Measurements from ENCODE around the gene BUD23.

Gene BUD23

DNA sequence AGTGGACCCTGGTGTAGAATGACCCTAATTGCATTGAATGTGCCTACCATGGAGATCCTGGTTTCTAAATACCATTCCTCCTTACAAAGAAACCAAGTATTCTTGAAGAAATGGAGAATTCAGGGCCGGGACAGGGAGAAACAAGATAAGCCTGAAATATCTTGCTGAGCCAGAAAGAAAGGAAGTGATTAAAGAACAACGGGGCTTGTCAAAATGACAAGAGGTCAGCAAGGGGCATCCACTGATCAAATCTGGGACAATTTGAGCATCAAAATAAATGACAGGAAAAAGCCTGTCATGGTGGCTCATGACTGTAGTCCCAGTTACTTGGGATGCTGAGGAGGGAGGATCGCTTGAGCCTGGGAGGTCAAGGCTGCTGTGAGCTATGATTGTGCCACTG lies 47.1 kb downstream of the BUD23 start:
- Mint-ChIP-seq H3K36me3 (ENCODE audit: low read depth) (no peaks in the 10 kb centered on the region), H3K9me3 (no peaks in the 10 kb centered on the region), H3K4me3 (no peak overlapping the region), H3K27ac (no peak overlapping the region), H3K27me3 (peaks cover 7% of the 10 kb centered on the region), H3K4me1 (peaks cover 2% of the 10 kb centered on the region)
- DNase-seq, result no peak
- no peak for ATAC-seq

DNA sequence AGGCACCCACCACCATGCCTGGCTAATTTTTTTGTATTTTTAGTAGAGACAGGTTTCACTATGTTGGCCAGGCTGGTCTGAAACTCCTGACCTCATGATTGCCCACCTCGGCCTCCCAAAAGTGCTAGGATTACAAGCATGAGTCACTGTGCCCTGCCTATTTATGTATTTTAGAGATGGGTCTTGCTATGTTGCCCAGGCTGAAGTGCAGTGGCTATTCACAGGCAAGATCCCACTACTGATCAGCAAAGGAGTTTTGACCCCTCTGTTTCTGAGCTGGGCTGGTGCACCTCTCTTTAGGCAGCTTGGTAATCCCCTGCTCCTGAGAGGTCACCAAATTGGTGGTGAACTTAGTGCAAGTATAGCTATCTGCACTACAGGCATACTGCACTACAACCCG lies 49.0 kb downstream of the BUD23 start:
- Mint-ChIP-seq H3K27me3 (peaks cover 7% of the 10 kb centered on the region), H3K4me3 (no peak overlapping the region), H3K4me1 (peaks cover 2% of the 10 kb centered on the region), H3K36me3 (ENCODE audit: low read depth) (no peaks in the 10 kb centered on the region), H3K27ac (no peak overlapping the region), H3K9me3 (no peaks in the 10 kb centered on the region)
- DNase-seq (no peak), ATAC-seq (no peak)

DNA sequence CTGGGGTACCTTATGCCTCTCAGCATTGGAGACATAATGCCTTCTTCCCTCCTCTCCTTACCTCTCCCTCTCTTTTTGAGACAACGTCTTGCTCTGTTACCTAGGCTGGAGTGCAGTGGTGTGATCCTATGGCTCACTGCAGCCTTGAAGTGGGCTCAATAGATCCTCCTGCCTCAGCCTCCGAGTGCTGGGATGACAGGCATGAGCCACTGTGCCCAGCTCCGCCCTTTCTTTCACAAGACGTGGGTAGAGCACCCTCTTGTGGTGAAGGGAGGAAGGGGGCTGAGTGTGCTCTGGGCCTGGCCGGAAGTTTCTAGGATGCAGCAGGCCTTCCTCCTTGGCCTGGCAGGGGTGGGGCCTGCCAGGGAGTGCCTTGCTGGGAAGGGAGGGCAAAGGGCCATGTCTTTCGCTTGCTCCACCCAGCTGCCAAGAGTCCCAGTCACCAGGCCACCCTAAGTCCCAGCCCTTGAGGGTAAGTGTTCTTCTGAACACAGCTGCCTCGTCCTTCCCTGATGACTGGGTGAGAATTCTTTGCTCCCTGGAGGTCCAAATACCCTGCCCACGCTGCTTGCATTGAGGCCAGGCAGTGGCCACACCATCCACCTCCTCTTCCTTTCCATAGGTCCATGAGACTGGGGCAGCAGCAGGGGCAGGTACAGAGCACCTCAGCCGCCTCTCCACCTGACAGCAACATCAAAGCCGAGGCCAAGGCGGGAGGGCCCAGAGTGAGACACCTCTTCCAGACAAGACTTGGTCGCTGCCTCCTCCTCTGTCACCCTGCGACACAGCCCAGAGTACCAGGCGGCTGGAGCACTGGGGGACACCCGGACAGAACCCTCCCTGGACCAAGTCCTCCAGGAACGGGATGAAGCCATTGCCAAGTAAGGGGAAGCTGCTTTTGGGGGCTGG lies 51.5 kb downstream of the BUD23 start:
- ATAC-seq (peak; percentile 69), DNase-seq (peak; percentile 82)
- Mint-ChIP-seq H3K27me3 (no peaks in the 10 kb centered on the region), H3K9me3 (no peaks in the 10 kb centered on the region), H3K4me1 (peaks cover 11% of the 10 kb centered on the region), H3K27ac (no peak overlapping the region), H3K4me3 (no peak overlapping the region), H3K36me3 (ENCODE audit: low read depth) (no peaks in the 10 kb centered on the region)

DNA sequence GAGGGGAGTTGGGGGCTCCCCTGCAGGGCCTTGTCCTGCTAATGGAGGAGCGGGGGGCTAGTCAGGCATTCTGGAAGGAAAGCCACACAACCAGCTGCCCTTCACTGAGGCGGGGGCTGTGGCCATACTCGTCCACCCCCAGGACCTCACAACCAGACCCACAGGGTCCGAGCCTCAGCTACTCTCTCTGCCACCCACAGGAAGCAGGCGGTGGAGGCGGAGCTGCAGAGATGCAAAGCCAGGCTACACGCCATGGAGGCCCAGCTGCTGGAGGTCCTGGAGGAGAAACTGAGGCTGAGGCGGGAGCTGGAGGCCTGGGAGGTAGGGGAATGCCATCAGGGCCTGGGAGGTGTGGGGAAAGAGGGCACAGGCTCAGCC lies 52.1 kb downstream of the BUD23 start:
- Mint-ChIP-seq H3K4me1 (peaks cover 11% of the 10 kb centered on the region), H3K27me3 (no peaks in the 10 kb centered on the region), H3K9me3 (no peaks in the 10 kb centered on the region), H3K4me3 (no peak overlapping the region), H3K27ac (no peak overlapping the region), H3K36me3 (ENCODE audit: low read depth) (no peaks in the 10 kb centered on the region)
- no peak for DNase-seq
- no peak for ATAC-seq

DNA sequence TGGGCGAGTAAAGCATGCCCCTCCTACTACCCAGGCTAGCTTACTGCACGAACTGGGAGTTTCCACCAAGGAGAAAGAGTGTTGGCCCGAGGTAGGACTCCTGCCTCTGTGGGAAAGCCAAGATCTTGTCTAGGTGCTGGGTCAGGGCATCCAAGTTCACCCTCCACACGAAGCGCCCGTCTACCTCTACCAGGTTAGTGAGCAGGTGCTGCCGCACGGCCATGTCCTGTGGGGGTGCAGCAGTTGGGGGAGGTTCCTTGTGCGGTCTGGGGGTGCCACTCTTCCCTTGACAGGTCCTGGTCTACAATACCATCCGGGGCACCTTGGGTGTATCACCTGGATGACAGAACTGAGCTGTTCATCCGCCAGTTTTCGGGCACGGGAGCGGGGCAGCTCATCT lies 53.5 kb downstream of the BUD23 start:
- Mint-ChIP-seq H3K27ac (no peak overlapping the region), H3K36me3 (ENCODE audit: low read depth) (no peaks in the 10 kb centered on the region), H3K4me1 (peaks cover 11% of the 10 kb centered on the region), H3K9me3 (no peaks in the 10 kb centered on the region), H3K27me3 (no peaks in the 10 kb centered on the region), H3K4me3 (peak overlapping the region; percentile 89)
- DNase-seq (no peak), ATAC-seq (no peak)

DNA sequence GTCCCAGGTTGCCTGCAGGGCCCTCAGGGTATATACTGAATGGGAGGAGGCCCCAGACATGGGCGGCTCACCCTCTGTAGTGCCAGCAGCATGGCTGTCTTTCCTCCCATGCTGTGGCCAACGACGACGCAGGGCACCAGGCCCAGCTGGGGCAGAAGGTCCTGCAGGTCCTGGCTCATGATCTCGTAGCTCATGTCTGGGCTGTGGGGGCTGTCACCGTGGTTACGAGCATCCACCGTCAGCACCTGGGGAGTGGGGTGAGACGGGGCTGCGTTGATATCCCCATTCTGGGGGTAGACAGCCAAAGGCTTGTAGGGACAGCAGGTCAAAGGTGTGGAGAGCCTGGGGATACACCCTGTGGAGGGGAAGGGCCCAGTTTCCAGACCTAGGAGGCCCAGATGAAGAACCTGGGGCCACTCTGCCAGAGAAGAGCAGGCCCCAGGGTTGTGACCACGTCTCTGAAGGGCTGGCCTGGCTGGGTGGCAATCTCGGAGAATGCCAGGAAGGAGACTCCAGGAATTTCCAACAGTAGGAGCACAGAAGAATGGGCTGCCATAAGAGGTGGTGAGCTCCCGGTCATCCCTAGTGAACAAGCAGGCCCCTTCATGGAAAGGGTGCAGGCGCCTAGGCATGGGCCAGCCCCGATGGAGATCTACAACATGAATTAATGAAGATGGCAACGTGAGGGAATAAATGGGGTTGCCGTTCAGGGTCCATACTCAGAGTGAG lies 54.3 kb downstream of the BUD23 start:
- Mint-ChIP-seq H3K36me3 (ENCODE audit: low read depth) (no peaks in the 10 kb centered on the region), H3K27me3 (no peaks in the 10 kb centered on the region), H3K9me3 (no peaks in the 10 kb centered on the region), H3K27ac (peak overlapping the region; percentile 90), H3K4me3 (peak overlapping the region; percentile 89), H3K4me1 (peaks cover 11% of the 10 kb centered on the region)
- DNase-seq, result no peak
- ATAC-seq, result no peak

DNA sequence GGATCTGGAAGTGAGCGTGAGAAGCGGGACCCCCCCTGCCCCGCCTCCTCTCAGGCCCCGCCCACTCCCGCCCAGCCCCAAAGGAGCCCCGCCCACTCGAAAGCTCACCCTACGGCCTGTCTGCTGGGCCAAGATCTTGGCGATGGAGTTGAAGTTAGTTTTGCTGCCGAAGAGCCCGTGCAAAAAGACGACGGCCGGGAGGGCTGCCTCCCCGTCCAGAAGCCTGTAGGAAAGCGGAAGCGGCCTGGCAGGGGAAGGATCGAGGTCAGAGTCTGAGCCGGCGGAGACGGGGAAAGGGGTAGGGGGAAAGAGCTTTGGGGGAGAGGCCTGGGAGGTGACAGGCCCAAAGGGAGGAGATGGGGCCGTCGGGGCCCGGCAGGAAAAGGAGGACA lies 54.8 kb downstream of the BUD23 start:
- Mint-ChIP-seq H3K4me3 (peak overlapping the region; percentile 89), H3K36me3 (ENCODE audit: low read depth) (no peaks in the 10 kb centered on the region), H3K27me3 (no peaks in the 10 kb centered on the region), H3K27ac (peak overlapping the region; percentile 90), H3K9me3 (no peaks in the 10 kb centered on the region), H3K4me1 (peaks cover 11% of the 10 kb centered on the region)
- ATAC-seq, result peak; percentile 1
- peak; percentile 72 for DNase-seq

DNA sequence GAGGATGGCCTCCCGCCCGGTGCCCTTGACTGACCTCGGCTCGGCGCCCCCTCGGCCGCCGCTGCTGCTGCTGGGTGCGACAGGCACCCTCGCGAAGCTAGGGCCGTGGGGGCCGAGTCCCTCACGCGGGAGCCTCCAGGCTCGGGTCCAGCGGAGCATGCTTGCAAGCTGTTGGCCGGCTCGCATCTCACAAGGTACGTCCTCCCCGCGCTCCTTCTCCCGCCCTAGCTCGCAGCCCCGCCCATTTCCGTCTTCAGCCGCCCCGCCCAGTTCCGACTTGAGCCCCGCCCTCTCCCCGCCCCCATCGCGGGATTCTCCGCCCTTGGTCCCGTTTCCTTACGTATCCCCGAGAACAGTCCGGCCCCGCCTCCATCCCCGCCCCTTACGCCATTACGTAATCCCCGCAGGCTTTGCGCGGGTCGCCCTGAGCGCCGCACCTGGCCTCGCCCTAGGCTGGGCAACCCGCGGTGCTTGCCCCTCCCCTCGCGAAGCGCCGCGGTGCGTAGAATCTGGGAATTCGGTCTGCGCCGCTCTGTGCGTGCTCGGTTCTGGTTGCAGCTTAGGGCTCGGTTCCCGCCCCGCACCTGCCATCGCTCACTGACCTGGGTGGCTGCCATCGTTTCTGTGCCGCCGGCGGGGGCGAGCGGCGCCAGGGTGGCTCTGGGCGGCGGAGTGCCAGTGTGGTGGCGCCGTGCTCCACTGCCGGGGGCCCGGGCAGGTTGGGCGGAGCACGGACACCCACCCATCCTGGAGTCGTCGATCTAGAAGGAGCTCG lies 55.4 kb downstream of the BUD23 start, which contains the start of gene ABHD11:
TSS of gene ABHD11 (minus strand) at position 191 of the 775 bp plus-strand sequence. CDS start at position 159, 32 bp downstream.
- ATAC-seq (peak; percentile 88), DNase-seq (peak; percentile 99)
- H3K27me3 Mint-ChIP-seq, result no peaks in the 10 kb centered on the region
- peak within 1 kb of the TSS; percentile 90 for H3K27ac Mint-ChIP-seq
- no peaks in the 10 kb centered on the region for H3K36me3 Mint-ChIP-seq (ENCODE audit: low read depth)
- no peaks in the 10 kb centered on the region for H3K9me3 Mint-ChIP-seq
- H3K4me3 Mint-ChIP-seq, result peak within 1 kb of the TSS; percentile 89
- H3K4me1 Mint-ChIP-seq, result peaks cover 11% of the 10 kb centered on the region

DNA sequence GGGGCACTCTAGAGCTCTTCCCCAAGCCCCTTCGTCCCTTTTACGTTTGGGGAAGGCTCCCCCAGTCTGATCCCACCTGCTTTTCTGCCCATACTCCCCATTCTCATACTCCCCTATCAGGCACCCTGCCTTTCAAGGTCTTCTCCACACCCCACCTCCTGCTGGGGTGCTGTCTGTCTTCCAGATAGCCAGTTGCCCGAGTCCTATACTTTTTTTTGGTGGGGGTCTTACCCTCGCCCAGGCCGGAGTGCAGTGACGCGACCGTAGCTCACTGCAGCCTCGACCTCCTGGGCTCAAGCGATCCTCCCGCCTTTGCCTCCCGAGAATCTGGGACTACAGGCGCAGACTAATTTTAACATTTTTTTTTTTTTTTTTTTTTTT lies 56.0 kb downstream of the BUD23 start:
- DNase-seq (no peak), ATAC-seq (no peak)
- H3K27ac Mint-ChIP-seq, result peak overlapping the region; percentile 86
- H3K4me3 Mint-ChIP-seq, result peak overlapping the region; percentile 89
- H3K36me3 Mint-ChIP-seq (ENCODE audit: low read depth), result no peaks in the 10 kb centered on the region
- H3K9me3 Mint-ChIP-seq, result no peaks in the 10 kb centered on the region
- no peaks in the 10 kb centered on the region for H3K27me3 Mint-ChIP-seq
- peaks cover 11% of the 10 kb centered on the region for H3K4me1 Mint-ChIP-seq

DNA sequence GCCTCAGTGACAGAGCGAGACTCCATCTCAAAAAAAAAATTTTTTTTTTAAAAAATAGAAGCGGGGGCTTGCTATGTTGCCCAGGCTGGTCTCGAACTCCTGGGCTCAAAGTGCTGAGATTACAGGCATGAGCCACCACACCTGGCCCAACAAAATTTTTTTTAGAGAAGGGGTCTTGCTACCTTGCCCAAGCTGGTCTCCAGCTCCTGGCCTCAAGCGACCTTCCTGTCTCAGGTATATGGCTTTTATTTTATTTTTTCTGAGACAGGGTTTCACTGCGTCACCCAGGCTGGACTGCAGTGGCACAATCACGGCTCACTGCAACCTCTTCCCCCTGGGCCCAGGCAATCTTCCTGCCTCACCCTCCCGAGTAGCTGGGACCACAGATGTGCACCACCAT lies 56.8 kb downstream of the BUD23 start:
- Mint-ChIP-seq H3K36me3 (ENCODE audit: low read depth) (no peaks in the 10 kb centered on the region), H3K4me3 (peak overlapping the region; percentile 8), H3K27ac (no peak overlapping the region), H3K27me3 (no peaks in the 10 kb centered on the region), H3K4me1 (peaks cover 9% of the 10 kb centered on the region), H3K9me3 (no peaks in the 10 kb centered on the region)
- DNase-seq (no peak), ATAC-seq (no peak)

DNA sequence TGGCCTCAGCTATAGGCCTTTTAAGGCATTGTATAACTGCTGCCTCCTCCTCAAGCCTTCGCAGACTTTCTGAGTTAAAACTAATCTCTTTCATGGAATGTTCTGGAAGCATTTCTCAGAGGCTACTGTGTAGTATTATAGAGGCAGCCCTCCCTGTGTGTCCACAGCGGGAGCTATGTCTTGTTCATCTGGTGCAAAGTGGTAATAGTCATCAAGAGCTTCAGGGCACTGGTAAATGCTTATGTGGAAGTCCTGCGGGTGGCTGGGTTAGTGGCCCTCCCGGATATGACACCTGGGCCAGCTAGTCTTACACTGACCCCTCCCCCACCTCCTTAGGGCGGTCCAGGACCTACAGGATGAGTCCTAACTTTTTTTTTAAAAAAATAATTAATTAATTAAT lies 57.4 kb downstream of the BUD23 start:
- H3K4me1 Mint-ChIP-seq, result peaks cover 9% of the 10 kb centered on the region
- H3K4me3 Mint-ChIP-seq, result no peak overlapping the region
- no peaks in the 10 kb centered on the region for H3K27me3 Mint-ChIP-seq
- H3K36me3 Mint-ChIP-seq (ENCODE audit: low read depth), result no peaks in the 10 kb centered on the region
- DNase-seq, result no peak
- H3K9me3 Mint-ChIP-seq, result no peaks in the 10 kb centered on the region
- ATAC-seq, result no peak
- H3K27ac Mint-ChIP-seq, result no peak overlapping the region

DNA sequence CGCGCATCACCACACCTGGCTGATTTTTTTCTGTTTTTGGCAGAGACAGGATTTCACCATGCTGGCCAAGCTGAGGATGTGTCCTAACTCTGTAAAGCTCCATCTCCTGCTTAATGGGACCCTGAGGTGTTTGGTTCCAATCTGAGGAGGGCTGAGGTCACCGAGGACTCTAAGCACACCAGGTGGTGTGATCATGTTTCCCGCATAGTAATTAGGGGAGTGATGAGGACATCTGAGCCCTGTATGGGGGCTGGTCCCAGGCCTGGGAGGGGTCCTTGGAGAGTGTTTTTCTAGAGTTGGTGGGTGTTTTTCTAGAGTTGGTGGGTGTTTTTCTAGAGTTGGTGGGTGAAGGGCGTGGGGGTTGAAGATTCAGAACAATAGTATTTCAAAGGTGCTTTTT lies 58.2 kb downstream of the BUD23 start:
- no peak for ATAC-seq
- no peak overlapping the region for H3K4me3 Mint-ChIP-seq
- no peak overlapping the region for H3K27ac Mint-ChIP-seq

DNA sequence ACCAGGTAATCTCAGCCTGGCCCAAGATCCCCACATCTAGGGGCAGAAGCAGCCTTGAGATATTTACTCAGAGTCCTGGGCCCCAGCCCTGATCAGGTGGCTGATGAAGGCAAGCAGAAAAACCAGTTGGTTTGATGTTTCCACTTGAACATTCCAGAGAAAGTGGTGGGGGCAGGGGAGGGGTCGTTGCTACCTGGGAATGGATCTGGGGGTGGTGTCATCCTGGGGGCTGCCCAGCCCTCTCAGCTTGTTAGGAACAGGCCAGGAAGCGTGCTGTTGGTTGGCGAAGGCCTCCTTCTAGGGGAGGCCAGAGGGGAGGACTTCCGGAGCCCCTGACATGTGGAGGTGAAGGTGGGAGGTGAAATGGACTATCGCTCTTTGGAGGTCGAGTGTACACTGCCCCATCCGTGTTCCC lies 58.9 kb downstream of the BUD23 start:
- no peaks in the 10 kb centered on the region for H3K27me3 Mint-ChIP-seq

More for the DNA sequence above, 58.2 kb downstream of the BUD23 start:
- Mint-ChIP-seq H3K4me1 (peaks cover 9% of the 10 kb centered on the region), H3K36me3 (ENCODE audit: low read depth) (no peaks in the 10 kb centered on the region), H3K9me3 (no peaks in the 10 kb centered on the region), H3K27me3 (no peaks in the 10 kb centered on the region)
- no peak for DNase-seq

DNA sequence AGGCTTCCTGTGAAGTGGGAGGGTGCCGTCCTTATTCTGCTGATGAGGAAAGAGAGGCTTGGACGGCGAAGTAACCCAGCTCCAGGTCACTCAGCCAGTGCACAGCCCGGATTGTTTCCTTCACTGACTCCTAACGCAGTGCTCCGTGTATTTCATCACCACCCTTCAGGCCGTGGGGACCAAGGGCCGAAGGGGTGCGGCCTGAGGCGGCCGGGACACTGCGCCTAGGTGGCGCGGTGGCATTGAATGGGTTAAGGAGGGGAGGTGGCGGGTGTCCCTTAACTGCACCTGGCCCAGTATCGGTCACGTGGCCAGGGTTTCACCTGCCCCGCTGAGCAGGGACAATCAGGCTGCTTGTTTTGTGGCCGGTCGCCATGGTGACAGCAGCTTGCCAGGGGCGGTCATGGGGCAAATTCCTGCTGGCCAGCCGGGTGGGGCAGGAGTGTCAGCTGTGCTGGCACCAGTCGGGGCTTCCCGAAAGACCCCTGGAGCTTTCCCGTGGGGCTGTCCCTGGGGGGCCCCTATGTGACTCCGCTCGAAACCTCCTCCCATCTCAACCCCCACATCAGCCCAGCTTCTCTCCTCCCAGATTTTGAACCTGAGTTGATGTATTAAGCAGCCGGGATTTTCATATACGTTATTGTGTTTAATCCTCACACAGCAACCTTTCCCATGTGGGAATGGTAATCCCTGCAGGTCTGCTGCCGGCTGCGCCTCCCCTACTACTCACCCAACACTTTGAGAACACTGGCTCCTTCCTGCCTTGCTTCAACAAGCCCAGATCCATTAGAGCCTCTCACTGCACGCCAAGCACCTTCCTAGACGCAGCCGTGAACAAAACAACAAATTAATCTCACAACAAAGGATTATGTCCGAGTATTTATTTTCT lies 59.6 kb downstream of the BUD23 start:
- H3K27ac Mint-ChIP-seq, result no peak overlapping the region
- H3K4me1 Mint-ChIP-seq, result peaks cover 3% of the 10 kb centered on the region
- no peaks in the 10 kb centered on the region for H3K36me3 Mint-ChIP-seq (ENCODE audit: low read depth)
- ATAC-seq, result no peak
- H3K4me3 Mint-ChIP-seq, result no peak overlapping the region
- H3K9me3 Mint-ChIP-seq, result no peaks in the 10 kb centered on the region
- H3K27me3 Mint-ChIP-seq, result no peaks in the 10 kb centered on the region
- DNase-seq, result no peak

More for the DNA sequence above, 58.9 kb downstream of the BUD23 start:
- no peak for DNase-seq
- Mint-ChIP-seq H3K36me3 (ENCODE audit: low read depth) (no peaks in the 10 kb centered on the region), H3K4me3 (no peak overlapping the region), H3K4me1 (peaks cover 9% of the 10 kb centered on the region), H3K9me3 (no peaks in the 10 kb centered on the region), H3K27ac (no peak overlapping the region)
- ATAC-seq, result no peak

All from activated naive CD8-positive, alpha-beta T cell treated with anti-CD3 and anti-CD28 coated beads, Interleukin-2, amount 50 U/mL, for 24 hours (primary cell).